Measurements from ENCODE around the gene BTNL2. TPM values are rescaled to one million over a fixed set of nuclear protein-coding genes. Genes with fewer than 3 reads are reported as not detected.

Gene BTNL2
- total RNA-seq, 2 experiments from 2014 or later = not detected

DNA sequence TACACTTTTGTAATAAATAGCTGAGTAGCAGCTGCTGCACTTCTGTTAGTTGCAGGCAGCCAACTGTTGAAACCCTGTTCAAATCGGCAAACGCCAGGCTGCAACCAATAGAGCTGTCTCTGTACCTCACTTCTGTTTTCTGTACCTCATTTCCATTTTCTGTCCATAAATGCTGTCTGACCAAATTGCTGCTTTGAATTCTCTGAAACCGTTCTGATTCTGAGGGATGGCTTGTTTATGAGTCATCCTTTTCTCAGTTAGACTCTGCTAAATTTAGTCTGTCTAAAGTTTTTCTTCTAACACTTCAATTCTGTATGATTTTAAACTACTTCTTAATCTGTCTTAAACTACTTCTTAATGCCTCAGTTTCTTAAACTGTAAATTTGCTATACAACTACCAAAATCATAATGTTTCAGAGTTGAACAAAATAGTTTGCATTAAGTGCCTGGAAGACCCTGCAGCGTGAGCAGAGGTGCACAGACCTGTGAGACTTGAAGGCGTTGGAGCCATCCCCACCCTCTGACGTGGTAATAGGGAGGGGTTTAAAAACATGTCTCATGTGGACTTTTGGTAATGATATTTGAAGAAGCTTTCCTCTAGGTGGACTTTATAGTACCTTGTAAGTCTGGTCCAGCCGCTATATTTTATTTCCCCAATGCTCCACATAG, 9.6 kb downstream of the BTNL2 start:
- ChIA-PET CTCF (interaction anchor here (0.8 kb wide), 1 partner anchor 16 kb away, joined by 3 read pairs; no protein-coding TSS in a partner anchor), POLR2A (interaction anchor here (1.4 kb wide), 1 partner anchor 126 kb away, joined by 4 read pairs; no protein-coding TSS in a partner anchor)
- peaks cover 27% of the 10 kb centered on the region for H3K27me3 Mint-ChIP-seq
- H3K27ac Mint-ChIP-seq = no peak overlapping the region
- no peak for DNase-seq
- H3K36me3 Mint-ChIP-seq (ENCODE audit: low read depth) = no peaks in the 10 kb centered on the region
- H3K9me3 Mint-ChIP-seq = no peaks in the 10 kb centered on the region
- peak; percentile 53 for ATAC-seq
- no peak overlapping the region for H3K4me3 Mint-ChIP-seq
- TF ChIP-seq, protein P1, sequence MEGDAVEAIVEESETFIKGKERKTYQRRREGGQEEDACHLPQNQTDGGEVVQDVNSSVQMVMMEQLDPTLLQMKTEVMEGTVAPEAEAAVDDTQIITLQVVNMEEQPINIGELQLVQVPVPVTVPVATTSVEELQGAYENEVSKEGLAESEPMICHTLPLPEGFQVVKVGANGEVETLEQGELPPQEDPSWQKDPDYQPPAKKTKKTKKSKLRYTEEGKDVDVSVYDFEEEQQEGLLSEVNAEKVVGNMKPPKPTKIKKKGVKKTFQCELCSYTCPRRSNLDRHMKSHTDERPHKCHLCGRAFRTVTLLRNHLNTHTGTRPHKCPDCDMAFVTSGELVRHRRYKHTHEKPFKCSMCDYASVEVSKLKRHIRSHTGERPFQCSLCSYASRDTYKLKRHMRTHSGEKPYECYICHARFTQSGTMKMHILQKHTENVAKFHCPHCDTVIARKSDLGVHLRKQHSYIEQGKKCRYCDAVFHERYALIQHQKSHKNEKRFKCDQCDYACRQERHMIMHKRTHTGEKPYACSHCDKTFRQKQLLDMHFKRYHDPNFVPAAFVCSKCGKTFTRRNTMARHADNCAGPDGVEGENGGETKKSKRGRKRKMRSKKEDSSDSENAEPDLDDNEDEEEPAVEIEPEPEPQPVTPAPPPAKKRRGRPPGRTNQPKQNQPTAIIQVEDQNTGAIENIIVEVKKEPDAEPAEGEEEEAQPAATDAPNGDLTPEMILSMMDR (IDR thresholded peaks at IDR 0.05) = no peak
- intact Hi-C loops (cut with micrococcal nuclease) = loop anchor here (10.0 kb wide), 1 partner anchor 153 kb away; no protein-coding TSS in a partner anchor
- H3K4me1 Mint-ChIP-seq (ENCODE audit: low read depth) = peaks cover 4% of the 10 kb centered on the region

DNA sequence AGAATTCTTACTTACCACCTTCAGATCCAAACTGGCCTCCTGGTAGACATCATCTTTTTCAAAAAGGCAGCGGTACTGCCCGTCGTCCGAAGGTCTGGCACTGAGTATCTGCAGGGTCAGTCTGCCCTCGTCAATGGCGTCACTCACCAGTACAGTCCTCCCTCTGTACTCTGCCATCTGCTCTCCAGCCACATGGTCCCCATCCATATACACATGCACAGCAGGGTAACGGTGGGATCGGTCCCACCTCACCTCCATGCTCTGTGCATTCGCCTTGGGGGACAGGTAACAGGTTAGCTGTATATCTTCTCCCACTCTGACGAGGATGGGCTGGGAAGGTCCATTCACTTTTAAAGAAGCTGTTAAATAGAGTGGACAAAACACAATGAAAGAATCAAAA, 11.0 kb downstream of the BTNL2 start:
- ATAC-seq (no peak), DNase-seq (no peak)
- H3K27ac Mint-ChIP-seq = no peak overlapping the region
- H3K36me3 Mint-ChIP-seq (ENCODE audit: low read depth) = no peaks in the 10 kb centered on the region
- H3K4me1 Mint-ChIP-seq (ENCODE audit: low read depth) = peaks cover 4% of the 10 kb centered on the region
- TF ChIP-seq, protein P1 (IDR thresholded peaks at IDR 0.05) = no peak
- POLR2A ChIA-PET = no interaction called here
- H3K4me3 Mint-ChIP-seq = no peak overlapping the region
- intact Hi-C loops (cut with micrococcal nuclease) = loop anchor here (10.0 kb wide), 1 partner anchor 151 kb away; no protein-coding TSS in a partner anchor
- H3K9me3 Mint-ChIP-seq = no peaks in the 10 kb centered on the region
- H3K27me3 Mint-ChIP-seq = peaks cover 27% of the 10 kb centered on the region
- CTCF ChIA-PET = interaction anchor here (1.0 kb wide), 1 partner anchor 17 kb away, joined by 7 read pairs; no protein-coding TSS in a partner anchor

DNA sequence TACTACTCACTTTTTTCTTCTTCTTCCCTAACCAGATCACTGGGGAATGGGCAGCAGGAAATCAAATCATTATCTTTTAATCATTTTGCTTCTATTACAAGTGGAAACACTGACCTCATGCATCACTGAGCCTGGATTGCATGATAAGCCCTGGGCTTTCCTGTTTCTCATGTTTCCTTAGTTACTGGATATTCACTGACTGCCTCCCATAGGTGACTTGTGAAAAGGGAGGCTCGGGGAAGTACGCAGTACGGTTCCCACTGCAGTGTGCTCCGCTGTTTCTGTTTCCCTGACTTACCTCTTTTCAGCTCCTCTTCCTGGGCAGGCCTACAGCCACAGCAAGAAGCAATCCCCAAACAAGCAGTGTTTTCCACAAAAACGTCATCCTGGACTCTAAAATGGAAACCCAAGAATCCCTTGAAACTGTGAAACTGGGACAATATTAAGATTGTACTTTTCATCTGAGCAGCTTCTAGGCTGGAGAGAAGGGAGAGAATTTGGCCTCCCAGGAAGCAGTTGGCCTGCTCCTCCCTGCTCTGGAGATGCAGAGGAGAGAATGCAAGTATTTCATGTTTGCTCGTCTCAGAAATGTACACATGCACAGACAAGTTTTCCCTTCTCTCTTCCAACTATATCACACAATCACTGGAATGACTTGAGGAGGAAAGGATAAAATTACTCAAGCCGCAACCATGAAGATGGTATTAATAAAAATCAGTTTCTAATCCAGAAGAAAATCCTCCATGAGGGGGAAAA, 13.1 kb downstream of the BTNL2 start:
- no peak for DNase-seq
- no peaks in the 10 kb centered on the region for H3K36me3 Mint-ChIP-seq (ENCODE audit: low read depth)
- peaks cover 26% of the 10 kb centered on the region for H3K27me3 Mint-ChIP-seq
- POLR2A ChIA-PET = no interaction called here
- peaks cover 4% of the 10 kb centered on the region for H3K4me1 Mint-ChIP-seq (ENCODE audit: low read depth)
- H3K27ac Mint-ChIP-seq = no peak overlapping the region
- TF ChIP-seq, protein P1 (IDR thresholded peaks at IDR 0.05) = no peak
- intact Hi-C loops (cut with micrococcal nuclease) = loop anchor here (10.0 kb wide), 1 partner anchor 149 kb away; no protein-coding TSS in a partner anchor
- no peaks in the 10 kb centered on the region for H3K9me3 Mint-ChIP-seq
- CTCF ChIA-PET = interaction anchor here (0.9 to 1.0 kb wide), 2 partner anchors 20 to 307 kb away, joined by 3 read pairs; no protein-coding TSS in a partner anchor
- ATAC-seq = no peak
- no peak overlapping the region for H3K4me3 Mint-ChIP-seq

DNA sequence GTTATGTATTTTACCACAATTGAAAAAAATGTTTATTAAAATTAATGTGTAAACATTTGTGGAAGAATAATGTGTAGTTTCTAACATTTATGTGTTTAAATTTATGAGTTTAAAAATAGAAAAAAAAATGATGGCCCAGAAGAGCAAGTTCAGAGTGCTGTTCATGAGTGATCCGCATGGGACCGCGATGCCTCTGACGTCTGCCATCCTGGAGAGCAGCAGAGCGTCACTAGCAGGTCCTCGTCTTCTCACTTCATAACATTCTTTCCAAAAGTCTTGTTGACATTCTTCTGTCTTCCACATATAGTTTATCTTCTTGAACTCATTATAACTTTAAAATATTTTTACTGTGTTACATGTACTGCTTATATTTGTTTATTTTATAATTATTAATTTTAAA, 15.5 kb downstream of the BTNL2 start:
- intact Hi-C loops (cut with micrococcal nuclease) = loop anchor here (10.0 kb wide), 1 partner anchor 147 kb away; no protein-coding TSS in a partner anchor
- ChIA-PET POLR2A (no interaction called here), CTCF (no interaction called here)
- Mint-ChIP-seq H3K27ac (no peak overlapping the region), H3K27me3 (peaks cover 24% of the 10 kb centered on the region), H3K4me3 (no peak overlapping the region), H3K9me3 (no peaks in the 10 kb centered on the region), H3K36me3 (ENCODE audit: low read depth) (no peaks in the 10 kb centered on the region), H3K4me1 (ENCODE audit: low read depth) (no peaks in the 10 kb centered on the region)
- ATAC-seq (no peak), DNase-seq (no peak)
- TF ChIP-seq, protein P1 (IDR thresholded peaks at IDR 0.05) = no peak
